ENCODE results near the gene SPRY1. TPM values are rescaled to one million over a fixed set of nuclear protein-coding genes. Genes with fewer than 3 reads are reported as not detected.

The SPRY1 gene
- total RNA-seq, 1 experiment from 2014 or later = 76.3 TPM

DNA sequence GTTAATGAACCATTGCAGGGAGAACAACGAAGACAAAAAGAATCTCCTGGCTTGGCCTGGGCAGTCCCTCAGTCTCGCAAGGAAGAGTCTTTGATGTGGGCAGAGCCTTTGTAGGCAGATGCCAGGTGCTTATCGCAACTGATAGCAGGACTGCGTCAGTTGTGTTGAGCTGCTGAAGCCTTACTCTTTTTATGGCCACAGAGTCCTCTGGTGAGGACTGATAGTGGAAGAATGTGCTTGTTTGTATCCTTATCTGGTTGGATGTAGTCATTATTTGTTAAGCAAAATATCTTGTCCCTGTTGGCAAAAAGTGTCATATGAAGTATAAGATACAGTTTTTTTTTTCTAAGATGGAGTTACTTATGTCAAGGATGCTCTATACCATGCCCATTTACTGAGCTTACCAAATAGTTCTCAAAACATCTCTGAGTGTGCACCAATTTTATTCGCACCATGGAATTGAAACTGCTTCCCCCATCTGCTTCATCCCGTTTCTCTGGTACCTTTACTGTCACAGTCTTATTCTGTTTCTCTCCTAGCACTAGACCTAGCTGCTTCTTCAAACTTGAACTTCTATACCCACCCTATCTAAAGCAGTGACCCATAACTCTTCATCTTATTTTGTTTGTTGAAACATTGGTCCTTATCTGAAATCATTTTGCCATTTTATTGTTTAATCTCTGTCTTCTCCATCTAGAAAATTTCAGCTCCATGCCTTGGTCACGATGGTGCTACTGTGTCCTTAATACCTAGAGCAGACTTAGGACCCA is 47.0 kb upstream of the SPRY1 start:
- no peak overlapping the region for H4K8ac ChIP-seq (replicated peaks; ENCODE audit: insufficient read length, low read depth, low read length)
- WGBS (ENCODE audit: extremely low coverage, insufficient read length, low lambda C conversion rate) = no CpG with 5 or more reads among the region's 7 CpGs
- H2AK5ac ChIP-seq (ENCODE audit: insufficient read length, low read length) = no peak overlapping the region
- no peaks in the 10 kb centered on the region for H3K27me3 ChIP-seq (ENCODE audit: insufficient read depth, low read length)
- no peak overlapping the region for H2BK5ac ChIP-seq (ENCODE audit: insufficient read length, low read length)
- H3K79me1 ChIP-seq (ENCODE audit: insufficient read depth, low read depth, low read length, poor library complexity, severe bottlenecking) = no peaks in the 10 kb centered on the region
- H3K56ac ChIP-seq (ENCODE audit: insufficient read length, low read depth, low read length) = no peak overlapping the region
- H3K4me1 ChIP-seq (ENCODE audit: insufficient read depth, low read length) = no peaks in the 10 kb centered on the region
- no peak overlapping the region for H3K14ac ChIP-seq (ENCODE audit: insufficient read depth, low read length)
- H2AFZ ChIP-seq (ENCODE audit: low read length) = no peak overlapping the region
- H3K4me3 Mint-ChIP-seq = no peak overlapping the region
- no peak overlapping the region for H3K27ac ChIP-seq (ENCODE audit: insufficient read length, low read depth, low read length)
- TF ChIP-seq, protein P1, sequence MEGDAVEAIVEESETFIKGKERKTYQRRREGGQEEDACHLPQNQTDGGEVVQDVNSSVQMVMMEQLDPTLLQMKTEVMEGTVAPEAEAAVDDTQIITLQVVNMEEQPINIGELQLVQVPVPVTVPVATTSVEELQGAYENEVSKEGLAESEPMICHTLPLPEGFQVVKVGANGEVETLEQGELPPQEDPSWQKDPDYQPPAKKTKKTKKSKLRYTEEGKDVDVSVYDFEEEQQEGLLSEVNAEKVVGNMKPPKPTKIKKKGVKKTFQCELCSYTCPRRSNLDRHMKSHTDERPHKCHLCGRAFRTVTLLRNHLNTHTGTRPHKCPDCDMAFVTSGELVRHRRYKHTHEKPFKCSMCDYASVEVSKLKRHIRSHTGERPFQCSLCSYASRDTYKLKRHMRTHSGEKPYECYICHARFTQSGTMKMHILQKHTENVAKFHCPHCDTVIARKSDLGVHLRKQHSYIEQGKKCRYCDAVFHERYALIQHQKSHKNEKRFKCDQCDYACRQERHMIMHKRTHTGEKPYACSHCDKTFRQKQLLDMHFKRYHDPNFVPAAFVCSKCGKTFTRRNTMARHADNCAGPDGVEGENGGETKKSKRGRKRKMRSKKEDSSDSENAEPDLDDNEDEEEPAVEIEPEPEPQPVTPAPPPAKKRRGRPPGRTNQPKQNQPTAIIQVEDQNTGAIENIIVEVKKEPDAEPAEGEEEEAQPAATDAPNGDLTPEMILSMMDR (conservative IDR thresholded peaks at IDR 0.05) = no peak
- H3K23me2 ChIP-seq (ENCODE audit: insufficient read length, low read depth, low read length, poor library complexity, severe bottlenecking) = no peaks in the 10 kb centered on the region
- H3T11ph ChIP-seq (ENCODE audit: low read length) = no peak overlapping the region
- H3K9me3 Mint-ChIP-seq = no peaks in the 10 kb centered on the region; a peak in 1 of 5 replicates
- peaks cover 27 to 33% of the 10 kb centered on the region in 2 experiments for H3K4me1 Mint-ChIP-seq
- DNase-seq = no peak
- H3K79me2 ChIP-seq (ENCODE audit: insufficient read depth, low read length) = no peaks in the 10 kb centered on the region
- no peaks in the 10 kb centered on the region for H3K9me3 ChIP-seq (ENCODE audit: control insufficient read depth, low read depth, low read length)
- H3K27ac Mint-ChIP-seq = no peak overlapping the region
- H3K4me2 ChIP-seq (ENCODE audit: insufficient read depth, insufficient read length, low read length) = no peak overlapping the region
- no peak overlapping the region for H2BK120ac ChIP-seq (ENCODE audit: low read depth, low read length, poor library complexity, severe bottlenecking)
- no peaks in the 10 kb centered on the region for H4K20me1 ChIP-seq (ENCODE audit: control insufficient read depth, insufficient read depth, insufficient read length)
- H3K18ac ChIP-seq (ENCODE audit: insufficient read length, low read depth, low read length) = no peak overlapping the region
- H2BK15ac ChIP-seq (ENCODE audit: low read depth, low read length) = no peak overlapping the region
- no peak overlapping the region for H2BK12ac ChIP-seq (ENCODE audit: insufficient read length, low read depth, low read length)
- no peaks in the 10 kb centered on the region for H3K27me3 Mint-ChIP-seq (ENCODE audit: low read depth)
- no peak overlapping the region for H4K5ac ChIP-seq (ENCODE audit: insufficient read length, low read depth, low read length)
- H4K91ac ChIP-seq (ENCODE audit: insufficient read length, low read depth, low read length) = no peak overlapping the region
- no peak overlapping the region for H3K9ac ChIP-seq (ENCODE audit: extremely low read depth, insufficient read length, low read length)
- H3K4ac ChIP-seq (ENCODE audit: low read depth, low read length) = no peak overlapping the region
- no peak overlapping the region for H3K23ac ChIP-seq (ENCODE audit: insufficient read length, low read depth, low read length)
- H3K36me3 Mint-ChIP-seq (ENCODE audit: insufficient read depth in 1 of 3, low read depth in 3 of 3) = no peaks in the 10 kb centered on the region; a peak in 1 of 7 replicates
- no peak overlapping the region for H2BK20ac ChIP-seq (ENCODE audit: low read depth, low read length, poor library complexity, severe bottlenecking)

Data from H9 (cell line).